Esophagus squamous epithelium (tissue), 4 donors: ENCODE data around the gene TUBGCP3.

Source experiments
- CTCF ChIP-seq, 6 experiments: fragments of 450-650 bp in 4 of 6; fragments of 200-600 bp in 2 of 6; sonication (generic) in 2 of 6; IDR thresholded peaks; one replicate each; pipeline ENCODE4 v1.5.1; 2016 to 2019; ENCODE audit warnings: antibody characterized with exemption in 6 of 6, mild to moderate bottlenecking in 4 of 6, moderate library complexity in 4 of 6
- POLR2A ChIP-seq, 4 donors: fragments of 450-650 bp; IDR thresholded peaks; one replicate each; pipeline ENCODE4 v1.6.1; 2017; ENCODE audit warnings: antibody characterized with exemption in 4 of 4, mild to moderate bottlenecking in 4 of 4, moderate library complexity in 3 of 4

GRCh38 chr13:112496166-112496565 is 91.8 kb downstream of the TUBGCP3 start:
- no peak for TF ChIP-seq CTCF (IDR thresholded peaks at IDR 0.05)
- TF ChIP-seq POLR2A (IDR thresholded peaks at IDR 0.05): no peak
